ENCODE data around the gene ARHGAP21. TPM values are rescaled to one million over a fixed set of nuclear protein-coding genes. Genes with fewer than 3 reads are reported as not detected.
A peak's percentile ranks its signal among the peaks of the same experiment; 100 is the strongest.

The ARHGAP21 gene
- total RNA-seq, 1 experiment from 2014 or later: 59.4 TPM

GRCh38 chr10:24597426-24597825 lies 126.3 kb downstream of the ARHGAP21 start:
- H2BK120ac ChIP-seq (ENCODE audit: low read depth, low read length, poor library complexity, severe bottlenecking): no peak overlapping the region
- H4K20me1 ChIP-seq (ENCODE audit: control insufficient read depth, insufficient read depth, insufficient read length): no peaks in the 10 kb centered on the region
- no peak overlapping the region for H4K8ac ChIP-seq (replicated peaks; ENCODE audit: insufficient read length, low read depth, low read length)
- H3T11ph ChIP-seq (ENCODE audit: low read length): no peak overlapping the region
- no peak overlapping the region for H2BK15ac ChIP-seq (ENCODE audit: low read depth, low read length)
- no peaks in the 10 kb centered on the region for H3K79me1 ChIP-seq (ENCODE audit: insufficient read depth, low read depth, low read length, poor library complexity, severe bottlenecking)
- no peak overlapping the region for H3K4ac ChIP-seq (ENCODE audit: low read depth, low read length)
- no peak overlapping the region for H2AFZ ChIP-seq (ENCODE audit: low read length)
- no peaks in the 10 kb centered on the region for H3K79me2 ChIP-seq (ENCODE audit: insufficient read depth, low read length)
- no peaks in the 10 kb centered on the region for H3K27me3 Mint-ChIP-seq (ENCODE audit: low read depth)
- H3K23ac ChIP-seq (ENCODE audit: insufficient read length, low read depth, low read length): no peak overlapping the region
- no peaks in the 10 kb centered on the region for H3K27me3 ChIP-seq (ENCODE audit: insufficient read depth, low read length)
- H3K23me2 ChIP-seq (ENCODE audit: insufficient read length, low read depth, low read length, poor library complexity, severe bottlenecking): no peaks in the 10 kb centered on the region
- H2BK12ac ChIP-seq (ENCODE audit: insufficient read length, low read depth, low read length): no peak overlapping the region
- peaks cover 0 to 4% of the 10 kb centered on the region in 2 experiments; a peak in 2 of 4 replicates for H3K4me1 Mint-ChIP-seq
- no peak overlapping the region for H3K4me2 ChIP-seq (ENCODE audit: insufficient read depth, insufficient read length, low read length)
- no peak overlapping the region for H3K4me3 Mint-ChIP-seq
- no peak overlapping the region for H3K27ac ChIP-seq (ENCODE audit: insufficient read length, low read depth, low read length)
- no peak overlapping the region for H3K56ac ChIP-seq (ENCODE audit: insufficient read length, low read depth, low read length)
- no peak for DNase-seq
- 0 out of 7 replicates have a peak overlapping the region, but pooled peaks of 1 of the 3 experiments have one; percentile 29 for H3K27ac Mint-ChIP-seq
- H3K4me1 ChIP-seq (ENCODE audit: insufficient read depth, low read length): no peaks in the 10 kb centered on the region
- H2AK5ac ChIP-seq (ENCODE audit: insufficient read length, low read length): no peak overlapping the region
- no peak overlapping the region for H4K5ac ChIP-seq (ENCODE audit: insufficient read length, low read depth, low read length)
- no peaks in the 10 kb centered on the region for H3K9me3 Mint-ChIP-seq
- H3K18ac ChIP-seq (ENCODE audit: insufficient read length, low read depth, low read length): no peak overlapping the region
- H3K14ac ChIP-seq (ENCODE audit: insufficient read depth, low read length): no peak overlapping the region
- no peak overlapping the region for H2BK5ac ChIP-seq (ENCODE audit: insufficient read length, low read length)
- H4K91ac ChIP-seq (ENCODE audit: insufficient read length, low read depth, low read length): no peak overlapping the region
- WGBS (ENCODE audit: extremely low coverage, insufficient read length, low lambda C conversion rate): no CpG with 5 or more reads among the region's 7 CpGs
- no peak overlapping the region for H3K9ac ChIP-seq (ENCODE audit: extremely low read depth, insufficient read length, low read length)
- H3K36me3 Mint-ChIP-seq (ENCODE audit: insufficient read depth in 1 of 3, low read depth in 3 of 3): peaks cover 5 to 68% (median 59%) of the 10 kb centered on the region in 3 experiments; a peak in 6 of 7 replicates
- no peak for TF ChIP-seq CTCF (conservative IDR thresholded peaks at IDR 0.05)
- H3K9me3 ChIP-seq (ENCODE audit: control insufficient read depth, low read depth, low read length): no peaks in the 10 kb centered on the region
- no peak overlapping the region for H2BK20ac ChIP-seq (ENCODE audit: low read depth, low read length, poor library complexity, severe bottlenecking)

All from H9 (cell line).